ENCODE data around the gene TTLL3.

DNA sequence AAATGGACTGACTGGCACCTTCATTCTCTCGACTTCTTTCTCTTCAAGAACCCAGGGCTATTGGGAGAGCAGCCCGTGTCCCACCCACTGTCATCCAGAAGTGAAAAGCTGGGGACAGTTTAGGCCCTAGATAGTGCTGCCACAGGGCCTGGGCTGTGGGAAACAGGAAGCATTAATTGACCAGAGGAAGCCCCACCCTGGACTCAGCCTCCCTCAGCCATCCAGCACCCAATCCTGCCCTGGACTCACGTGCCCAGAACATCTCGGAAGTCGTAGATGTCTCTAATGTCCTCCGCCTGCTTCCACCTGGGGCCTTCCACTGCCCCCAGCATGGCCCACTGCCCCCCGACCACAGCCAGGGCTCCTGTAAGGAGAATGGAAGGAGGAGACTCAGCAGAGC, 42.6 kb upstream of the TTLL3 start:
- TF ChIP-seq, protein P1, sequence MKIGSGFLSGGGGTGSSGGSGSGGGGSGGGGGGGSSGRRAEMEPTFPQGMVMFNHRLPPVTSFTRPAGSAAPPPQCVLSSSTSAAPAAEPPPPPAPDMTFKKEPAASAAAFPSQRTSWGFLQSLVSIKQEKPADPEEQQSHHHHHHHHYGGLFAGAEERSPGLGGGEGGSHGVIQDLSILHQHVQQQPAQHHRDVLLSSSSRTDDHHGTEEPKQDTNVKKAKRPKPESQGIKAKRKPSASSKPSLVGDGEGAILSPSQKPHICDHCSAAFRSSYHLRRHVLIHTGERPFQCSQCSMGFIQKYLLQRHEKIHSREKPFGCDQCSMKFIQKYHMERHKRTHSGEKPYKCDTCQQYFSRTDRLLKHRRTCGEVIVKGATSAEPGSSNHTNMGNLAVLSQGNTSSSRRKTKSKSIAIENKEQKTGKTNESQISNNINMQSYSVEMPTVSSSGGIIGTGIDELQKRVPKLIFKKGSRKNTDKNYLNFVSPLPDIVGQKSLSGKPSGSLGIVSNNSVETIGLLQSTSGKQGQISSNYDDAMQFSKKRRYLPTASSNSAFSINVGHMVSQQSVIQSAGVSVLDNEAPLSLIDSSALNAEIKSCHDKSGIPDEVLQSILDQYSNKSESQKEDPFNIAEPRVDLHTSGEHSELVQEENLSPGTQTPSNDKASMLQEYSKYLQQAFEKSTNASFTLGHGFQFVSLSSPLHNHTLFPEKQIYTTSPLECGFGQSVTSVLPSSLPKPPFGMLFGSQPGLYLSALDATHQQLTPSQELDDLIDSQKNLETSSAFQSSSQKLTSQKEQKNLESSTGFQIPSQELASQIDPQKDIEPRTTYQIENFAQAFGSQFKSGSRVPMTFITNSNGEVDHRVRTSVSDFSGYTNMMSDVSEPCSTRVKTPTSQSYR (CRISPR knock-in tag; IDR thresholded peaks at IDR 0.05; ENCODE audit: borderline replicate concordance) = no peak
- TF ChIP-seq, protein P2, sequence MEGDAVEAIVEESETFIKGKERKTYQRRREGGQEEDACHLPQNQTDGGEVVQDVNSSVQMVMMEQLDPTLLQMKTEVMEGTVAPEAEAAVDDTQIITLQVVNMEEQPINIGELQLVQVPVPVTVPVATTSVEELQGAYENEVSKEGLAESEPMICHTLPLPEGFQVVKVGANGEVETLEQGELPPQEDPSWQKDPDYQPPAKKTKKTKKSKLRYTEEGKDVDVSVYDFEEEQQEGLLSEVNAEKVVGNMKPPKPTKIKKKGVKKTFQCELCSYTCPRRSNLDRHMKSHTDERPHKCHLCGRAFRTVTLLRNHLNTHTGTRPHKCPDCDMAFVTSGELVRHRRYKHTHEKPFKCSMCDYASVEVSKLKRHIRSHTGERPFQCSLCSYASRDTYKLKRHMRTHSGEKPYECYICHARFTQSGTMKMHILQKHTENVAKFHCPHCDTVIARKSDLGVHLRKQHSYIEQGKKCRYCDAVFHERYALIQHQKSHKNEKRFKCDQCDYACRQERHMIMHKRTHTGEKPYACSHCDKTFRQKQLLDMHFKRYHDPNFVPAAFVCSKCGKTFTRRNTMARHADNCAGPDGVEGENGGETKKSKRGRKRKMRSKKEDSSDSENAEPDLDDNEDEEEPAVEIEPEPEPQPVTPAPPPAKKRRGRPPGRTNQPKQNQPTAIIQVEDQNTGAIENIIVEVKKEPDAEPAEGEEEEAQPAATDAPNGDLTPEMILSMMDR (CRISPR knock-in tag; IDR thresholded peaks at IDR 0.05) = no peak
- TF ChIP-seq FIP1L1 (IDR thresholded peaks at IDR 0.05; ENCODE audit: borderline replicate concordance, insufficient read depth, low read depth, low read length) (no peak), POLR2A (IDR thresholded peaks at IDR 0.05; ENCODE audit: insufficient read depth in 1 of 2, low read depth in 2 of 2, low read length in 2 of 2) (no peak), SP1 (IDR thresholded peaks at IDR 0.05) (no peak), SP1 (CRISPR knock-in tag; IDR thresholded peaks at IDR 0.05) (no peak), KLF12 (CRISPR knock-in tag; IDR thresholded peaks at IDR 0.05; ENCODE audit: borderline replicate concordance) (no peak), REPIN1 (CRISPR knock-in tag; IDR thresholded peaks at IDR 0.05; ENCODE audit: borderline replicate concordance, low read depth) (no peak), SIN3A (IDR thresholded peaks at IDR 0.05; ENCODE audit: borderline replicate concordance, low read depth, low read length) (no peak)
- TF ChIP-seq, protein P3, sequence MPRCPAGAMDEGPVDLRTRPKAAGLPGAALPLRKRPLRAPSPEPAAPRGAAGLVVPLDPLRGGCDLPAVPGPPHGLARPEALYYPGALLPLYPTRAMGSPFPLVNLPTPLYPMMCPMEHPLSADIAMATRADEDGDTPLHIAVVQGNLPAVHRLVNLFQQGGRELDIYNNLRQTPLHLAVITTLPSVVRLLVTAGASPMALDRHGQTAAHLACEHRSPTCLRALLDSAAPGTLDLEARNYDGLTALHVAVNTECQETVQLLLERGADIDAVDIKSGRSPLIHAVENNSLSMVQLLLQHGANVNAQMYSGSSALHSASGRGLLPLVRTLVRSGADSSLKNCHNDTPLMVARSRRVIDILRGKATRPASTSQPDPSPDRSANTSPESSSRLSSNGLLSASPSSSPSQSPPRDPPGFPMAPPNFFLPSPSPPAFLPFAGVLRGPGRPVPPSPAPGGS (CRISPR knock-in tag; IDR thresholded peaks at IDR 0.05) = no peak

Measured in HepG2 (cell line).